ENCODE measurements around the gene RAB43.

DNA sequence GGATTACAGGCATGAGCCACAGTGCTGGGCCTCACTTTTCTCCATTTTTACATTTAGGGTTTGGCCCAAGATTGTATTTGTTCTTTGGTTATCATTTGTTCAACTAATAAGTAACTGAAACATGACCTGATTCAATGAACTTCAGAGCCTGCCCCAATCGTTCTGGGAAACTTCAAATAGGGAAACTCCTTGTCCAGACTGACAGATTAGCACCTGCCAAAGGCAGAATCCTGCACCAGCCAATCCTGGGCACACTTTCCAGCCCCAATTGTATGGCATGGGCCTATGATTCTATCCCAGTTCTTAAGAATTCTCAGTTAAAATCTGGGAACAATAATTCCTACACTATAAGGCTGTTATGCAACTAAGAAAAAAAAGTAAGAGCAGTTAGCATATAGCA, 18.3 kb upstream of the RAB43 start:
- TF ChIP-seq, protein P1, sequence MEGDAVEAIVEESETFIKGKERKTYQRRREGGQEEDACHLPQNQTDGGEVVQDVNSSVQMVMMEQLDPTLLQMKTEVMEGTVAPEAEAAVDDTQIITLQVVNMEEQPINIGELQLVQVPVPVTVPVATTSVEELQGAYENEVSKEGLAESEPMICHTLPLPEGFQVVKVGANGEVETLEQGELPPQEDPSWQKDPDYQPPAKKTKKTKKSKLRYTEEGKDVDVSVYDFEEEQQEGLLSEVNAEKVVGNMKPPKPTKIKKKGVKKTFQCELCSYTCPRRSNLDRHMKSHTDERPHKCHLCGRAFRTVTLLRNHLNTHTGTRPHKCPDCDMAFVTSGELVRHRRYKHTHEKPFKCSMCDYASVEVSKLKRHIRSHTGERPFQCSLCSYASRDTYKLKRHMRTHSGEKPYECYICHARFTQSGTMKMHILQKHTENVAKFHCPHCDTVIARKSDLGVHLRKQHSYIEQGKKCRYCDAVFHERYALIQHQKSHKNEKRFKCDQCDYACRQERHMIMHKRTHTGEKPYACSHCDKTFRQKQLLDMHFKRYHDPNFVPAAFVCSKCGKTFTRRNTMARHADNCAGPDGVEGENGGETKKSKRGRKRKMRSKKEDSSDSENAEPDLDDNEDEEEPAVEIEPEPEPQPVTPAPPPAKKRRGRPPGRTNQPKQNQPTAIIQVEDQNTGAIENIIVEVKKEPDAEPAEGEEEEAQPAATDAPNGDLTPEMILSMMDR (IDR thresholded peaks at IDR 0.05), result no peak
- TF ChIP-seq POLR2A (IDR thresholded peaks at IDR 0.05) (no peak), POLR2AphosphoS5 (IDR thresholded peaks at IDR 0.05; ENCODE audit: insufficient read depth in 1 of 2, low read depth in 1 of 2) (no peak)

Data from vagina (tissue), 2 donors.